Measurements from ENCODE around the gene CCDC81.
"Not testable (repeated sequence)": the region's sequence is repeated elsewhere in the genome, so short reads cannot be mapped to it uniquely, and the experiment has no call there.

CCDC81 gene

GRCh38 chr11:86383041-86383955, 8.6 kb downstream of the CCDC81 start:
- Histone ChIP-seq H3K4me3 (no peak overlapping the region), H3K27ac (no peak overlapping the region)

- Histone ChIP-seq H3K4me3 (no peak overlapping the region), H3K27ac (no peak overlapping the region)
These were observed 11.6 kb downstream of the CCDC81 start for GRCh38 chr11:86386283-86386682.

- H3K4me3 ChIP-seq, result no peak overlapping the region
- no peak overlapping the region for H3K27ac ChIP-seq
These were observed 12.1 kb downstream of the CCDC81 start for GRCh38 chr11:86386746-86387145.

GRCh38 chr11:86388198-86388597, 13.5 kb downstream of the CCDC81 start:
- Histone ChIP-seq H3K4me3 (no peak overlapping the region), H3K27ac (no peak overlapping the region)

- no peak overlapping the region for H3K27ac ChIP-seq
- no peak overlapping the region for H3K4me3 ChIP-seq
These were observed 15.8 kb downstream of the CCDC81 start for GRCh38 chr11:86390487-86390886.

- Histone ChIP-seq H3K4me3 (no peak overlapping the region), H3K27ac (no peak overlapping the region)
These were observed 20.4 kb downstream of the CCDC81 start for GRCh38 chr11:86395061-86395551.

DNA sequence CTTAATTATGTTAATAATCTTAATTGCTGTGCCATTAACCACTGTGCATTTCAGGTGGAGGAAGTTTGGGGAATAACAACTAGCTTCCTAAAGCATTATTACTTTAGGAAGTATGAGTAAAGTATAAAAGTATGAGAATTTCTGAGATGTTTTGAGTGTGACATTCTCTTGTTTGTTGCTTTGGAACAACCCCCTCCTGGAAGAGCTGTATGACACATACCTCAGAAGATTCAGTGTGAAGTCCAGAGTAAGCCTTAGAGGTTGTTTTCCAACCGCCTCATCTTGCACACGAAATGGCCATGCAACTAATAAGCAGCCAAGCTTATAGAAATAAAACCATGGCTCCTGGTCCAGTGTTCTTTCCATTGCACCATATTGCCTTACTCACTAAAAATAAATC, 21.7 kb downstream of the CCDC81 start:
- H3K4me3 ChIP-seq, result no peak overlapping the region
- no peak overlapping the region for H3K27ac ChIP-seq

DNA sequence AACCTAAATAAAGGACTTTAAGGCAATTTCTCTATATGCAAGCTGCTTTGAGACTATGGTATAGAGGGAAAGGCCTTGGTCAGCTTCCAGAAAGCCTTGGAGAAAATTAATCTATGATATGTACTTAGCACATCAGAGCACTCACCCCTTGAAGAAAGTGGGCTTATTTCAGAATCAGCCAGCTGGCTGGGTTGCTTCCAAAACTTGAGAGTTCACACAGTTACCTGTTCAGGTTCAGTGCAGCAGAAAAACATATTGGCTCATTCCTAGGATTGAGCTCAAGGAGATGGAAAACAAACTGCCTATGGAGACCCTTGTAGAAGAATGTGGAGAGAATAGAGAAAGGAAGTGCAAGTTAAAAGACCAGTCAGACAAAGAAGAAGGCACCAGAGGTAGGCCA, 22.7 kb downstream of the CCDC81 start:
- H3K4me3 ChIP-seq, result no peak overlapping the region
- H3K27ac ChIP-seq, result no peak overlapping the region

DNA sequence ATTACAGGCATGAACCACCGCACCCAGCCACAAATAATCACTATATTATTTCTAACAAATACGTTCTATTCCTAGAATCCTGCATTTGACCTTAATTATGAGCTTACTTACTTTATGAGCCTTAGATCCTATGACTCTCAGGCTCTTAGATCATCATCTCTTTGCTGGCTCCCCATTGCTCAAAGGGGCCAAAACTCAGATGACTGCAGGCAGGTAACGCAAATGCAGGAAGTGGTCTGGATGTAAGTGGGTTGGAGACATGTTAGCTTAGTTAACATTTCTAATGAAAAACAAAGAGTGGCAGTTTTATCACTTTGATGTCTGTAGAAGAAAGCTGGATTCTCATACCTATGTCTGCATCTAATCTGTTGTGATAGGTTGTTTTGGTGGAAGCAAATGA, 23.4 kb downstream of the CCDC81 start:
- no peak overlapping the region for H3K4me3 ChIP-seq
- no peak overlapping the region for H3K27ac ChIP-seq

DNA sequence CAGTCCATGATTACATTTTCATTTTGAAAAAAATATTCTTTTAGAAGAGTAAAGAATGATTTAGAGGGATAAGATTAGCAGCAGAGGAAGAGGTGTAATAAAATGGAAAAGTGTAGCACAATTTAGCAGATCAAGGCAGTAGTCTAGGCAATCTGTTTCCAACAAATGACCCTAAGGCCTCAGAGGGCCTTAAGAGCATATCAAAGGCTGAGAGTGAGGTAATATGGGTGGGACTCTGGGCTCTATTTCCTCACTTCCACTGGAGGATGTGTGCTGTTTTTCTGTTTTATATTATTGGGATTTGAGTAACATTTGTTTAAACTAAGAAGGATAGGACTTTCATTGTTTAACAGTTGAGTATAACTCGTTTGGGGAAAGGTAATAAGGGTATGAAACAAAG, 28.8 kb downstream of the CCDC81 start:
- H3K27ac ChIP-seq, result no peak overlapping the region

GRCh38 chr11:86408845-86409244, 34.2 kb downstream of the CCDC81 start:
- H3K4me3 ChIP-seq, result no peak overlapping the region
- no peak overlapping the region for H3K27ac ChIP-seq

More for the DNA sequence above, 28.8 kb downstream of the CCDC81 start:
- no peak overlapping the region for H3K4me3 ChIP-seq

- Histone ChIP-seq H3K4me3 (no peak overlapping the region), H3K27ac (no peak overlapping the region)
These were observed 39.3 kb downstream of the CCDC81 start for GRCh38 chr11:86414032-86414431.

DNA sequence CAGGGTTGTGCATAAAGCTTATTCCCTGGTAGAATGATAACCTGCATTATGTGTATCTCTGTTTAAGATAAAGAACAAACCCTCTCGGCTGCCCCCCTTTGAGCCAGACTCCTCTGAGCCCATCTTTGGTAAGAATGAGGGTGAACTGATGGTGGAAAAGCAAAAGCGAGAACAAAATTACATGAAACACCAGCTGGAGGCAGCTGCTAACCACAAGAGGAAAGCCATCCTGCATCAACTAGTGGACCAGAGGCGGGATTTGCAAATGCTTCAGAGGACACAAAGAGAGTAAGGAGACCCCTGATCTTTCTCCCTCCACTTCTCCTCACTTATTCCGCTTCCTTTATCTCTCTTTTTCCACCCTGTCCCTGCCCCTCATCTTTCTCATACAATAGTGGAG, 40.3 kb downstream of the CCDC81 start:
- Histone ChIP-seq H3K27ac (no peak overlapping the region), H3K4me3 (no peak overlapping the region)

DNA sequence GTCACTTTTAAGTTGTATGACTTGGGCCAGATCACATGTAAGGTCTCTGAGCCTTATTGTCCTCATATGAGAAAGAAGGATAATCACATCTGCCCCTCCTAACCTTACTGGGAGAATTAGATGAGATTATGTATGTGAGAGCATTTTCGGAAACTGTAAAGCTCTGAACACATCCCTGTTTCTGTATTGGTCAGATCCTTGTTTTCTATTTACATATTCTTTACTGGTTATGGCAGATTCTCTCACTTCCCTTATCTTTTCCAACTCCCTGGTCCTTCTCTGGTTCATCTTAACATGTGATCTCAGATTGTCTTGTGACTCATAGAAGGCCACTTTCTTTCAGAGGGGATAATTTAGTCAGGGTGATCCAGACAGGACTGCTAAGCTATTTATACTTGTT, 41.8 kb downstream of the CCDC81 start:
- H3K4me3 ChIP-seq, result no peak overlapping the region
- peak overlapping the region in 1 of 21 experiments; percentile 45 for H3K27ac ChIP-seq

- peak overlapping the region in 1 of 21 experiments; percentile 45 for H3K27ac ChIP-seq
- H3K4me3 ChIP-seq, result not testable (repeated sequence)
These were observed 42.3 kb downstream of the CCDC81 start for GRCh38 chr11:86416951-86417350.

- Histone ChIP-seq H3K27ac (no peak overlapping the region), H3K4me3 (no peak overlapping the region)
These were observed 43.4 kb downstream of the CCDC81 start for GRCh38 chr11:86418106-86418505.

DNA sequence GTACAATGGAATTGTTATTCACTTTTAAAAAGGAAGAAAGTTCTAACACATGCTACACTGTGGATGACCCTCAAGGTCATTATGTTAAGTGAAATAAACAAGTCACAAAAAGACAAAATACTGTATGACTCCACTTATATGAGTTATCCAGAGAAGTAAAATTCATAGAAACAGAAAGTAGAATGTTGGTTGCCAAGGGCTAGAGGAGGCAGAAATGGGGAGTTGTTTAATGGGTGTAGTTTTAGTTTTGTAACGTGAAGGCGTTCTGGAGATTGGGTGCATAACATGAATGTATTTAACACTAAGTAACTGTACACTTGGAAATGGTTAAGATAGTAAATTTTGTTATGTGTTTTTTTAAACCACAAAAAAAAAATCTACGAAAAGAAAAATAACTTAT, 43.8 kb downstream of the CCDC81 start:
- H3K27ac ChIP-seq, result no peak overlapping the region
- no peak overlapping the region for H3K4me3 ChIP-seq

- Histone ChIP-seq H3K27ac (no peak overlapping the region), H3K4me3 (no peak overlapping the region)
These were observed 44.2 kb downstream of the CCDC81 start for GRCh38 chr11:86418917-86419316.

- Histone ChIP-seq H3K4me3 (no peak overlapping the region), H3K27ac (no peak overlapping the region)
These were observed 47.3 kb downstream of the CCDC81 start for GRCh38 chr11:86421946-86422345.

DNA sequence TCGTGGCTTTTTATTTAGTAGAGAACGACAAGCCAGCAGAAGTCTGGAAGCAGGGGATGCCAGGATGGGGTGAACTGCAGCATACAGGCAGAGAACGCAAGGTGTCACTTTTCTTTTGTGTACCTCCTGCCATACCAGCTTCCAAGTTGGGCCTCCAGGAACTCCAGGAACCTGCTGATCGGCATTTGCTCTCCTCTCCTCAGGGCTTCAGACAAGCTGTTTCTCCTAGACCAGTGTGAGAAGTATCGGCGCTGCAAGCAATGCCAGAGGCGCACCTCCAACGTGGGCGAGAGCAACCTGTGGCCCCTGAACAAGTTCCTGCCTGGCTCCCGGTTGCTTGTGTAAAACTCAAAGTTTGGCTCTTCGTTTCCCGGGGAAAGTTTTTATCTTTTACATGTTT, 47.7 kb downstream of the CCDC81 start:
- no peak overlapping the region for H3K4me3 ChIP-seq

DNA sequence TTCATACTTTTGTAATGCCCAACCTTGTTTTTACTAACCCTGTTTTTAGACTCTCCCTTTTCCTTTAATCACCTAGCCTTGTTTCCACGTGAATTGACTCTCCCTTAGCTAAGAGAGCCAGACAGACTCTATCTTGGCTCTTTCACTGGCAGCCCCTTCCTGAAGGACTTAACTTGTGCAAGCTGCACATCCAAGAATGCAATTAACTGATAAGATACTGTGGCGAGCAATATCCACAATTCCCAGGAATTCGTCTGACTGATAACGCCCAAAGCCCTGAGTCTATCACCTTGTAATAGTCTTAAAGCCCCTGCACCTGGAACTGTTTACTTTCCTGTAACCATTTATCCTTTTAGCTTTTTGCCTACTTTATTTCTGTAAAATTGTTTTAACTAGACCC, 48.8 kb downstream of the CCDC81 start:
- H3K4me3 ChIP-seq, result not testable (repeated sequence)

More for the DNA sequence above, 47.7 kb downstream of the CCDC81 start:
- no peak overlapping the region for H3K27ac ChIP-seq

GRCh38 chr11:86427441-86427840, 52.8 kb downstream of the CCDC81 start:
- Histone ChIP-seq H3K27ac (no peak overlapping the region), H3K4me3 (no peak overlapping the region)

More for the DNA sequence above, 48.8 kb downstream of the CCDC81 start:
- not testable (repeated sequence) for H3K27ac ChIP-seq

All from skin epidermis (tissue), 12 donors.